PC-9 (cell line): Measurements from ENCODE around the gene SEC24C. TPM values are rescaled to one million over a fixed set of nuclear protein-coding genes. Genes with fewer than 3 reads are reported as not detected.
"Not testable (repeated sequence)": the region's sequence is repeated elsewhere in the genome, so short reads cannot be mapped to it uniquely, and the experiment has no call there.

Experiments used
- BruUV-seq: library from RNA; stranded (reverse); fragments of 400-500 nt; replicated peaks from 2 replicates; lab custom pipeline; 2021; lab: Mats Ljungman, UMichigan
- CTCF ChIA-PET: fragments of 300-600 bp; sonication (Branson Sonifier 250); formaldehyde crosslinking; loops from one replicate; lab custom pipeline; 2022; ENCODE audit warnings: antibody characterized with exemption; lab: Charles Lee
- POLR2A ChIA-PET: fragments of 300-600 bp; sonication (Branson Sonifier 250); formaldehyde crosslinking; loops from one replicate; lab custom pipeline; 2022; ENCODE audit warnings: antibody characterized with exemption; ENCODE audit not compliant: unreplicated experiment; lab: Charles Lee
- DNase-seq, 2 experiments: peaks; one replicate each; pipeline versions ENCODE4 v3.0.0 to v3.0.0-alpha.2; 2015 to 2022; ENCODE audit warnings: mixed read lengths in 1 of 2
- H2AFZ ChIP-seq: fragments of 200-600 bp; sonication (generic); 2 replicates; pipeline ENCODE4 v1.8.1; 2017; ENCODE audit warnings: antibody characterized with exemption
- H3F3A ChIP-seq: fragments of 200-600 bp; sonication (generic); 2 replicates; pipeline ENCODE4 v1.8.1; 2017; ENCODE audit warnings: antibody characterized with exemption, mild to moderate bottlenecking, low read depth; ENCODE audit not compliant: insufficient read depth
- H3K27ac ChIP-seq: fragments of 200-600 bp; sonication (generic); 2 replicates; pipeline ENCODE4 v1.6.1; 2016; ENCODE audit warnings: mixed run types
- H3K27me3 ChIP-seq: fragments of 200-600 bp; sonication (generic); 2 replicates; pipeline ENCODE4 v1.6.1; 2016; ENCODE audit warnings: low read depth, mixed run types; ENCODE audit not compliant: insufficient read depth
- H3K36me3 ChIP-seq: fragments of 200-600 bp; sonication (generic); 2 replicates; pipeline ENCODE4 v1.6.1; 2016; ENCODE audit warnings: low read depth, mixed run types
- H3K4me1 ChIP-seq: fragments of 200-600 bp; sonication (generic); replicated peaks from 2 replicates; pipeline ENCODE4 v1.6.1; 2016; ENCODE audit warnings: mixed run types; ENCODE audit not compliant: insufficient read depth
- H3K4me2 ChIP-seq: fragments of 200-600 bp; sonication (generic); 2 replicates; pipeline ENCODE4 v1.6.1; 2017; ENCODE audit warnings: mixed run types
- H3K4me3 ChIP-seq: fragments of 200-600 bp; sonication (generic); 2 replicates; pipeline ENCODE4 v1.6.1; 2016; ENCODE audit warnings: mixed run types
- H3K79me2 ChIP-seq: fragments of 200-600 bp; sonication (generic); 2 replicates; pipeline ENCODE4 v1.6.1; 2017; ENCODE audit warnings: low read depth, mixed run types
- H3K9me2 ChIP-seq: fragments of 200-600 bp; sonication (generic); 2 replicates; pipeline ENCODE4 v1.8.1; 2017; ENCODE audit warnings: mild to moderate bottlenecking; ENCODE audit not compliant: insufficient read depth
- H3K9me3 ChIP-seq: fragments of 200-600 bp; sonication (generic); 2 replicates; pipeline ENCODE4 v1.8.1; 2016; ENCODE audit warnings: low read depth; ENCODE audit not compliant: insufficient read depth
- H4K20me1 ChIP-seq: fragments of 200-600 bp; sonication (generic); 2 replicates; pipeline ENCODE4 v1.8.1; 2017; ENCODE audit not compliant: insufficient read depth
- CTCF ChIP-seq: fragments of 200-600 bp; sonication (generic); conservative IDR thresholded peaks from 2 replicates; pipeline ENCODE4 v1.6.1; 2017; ENCODE audit warnings: mixed run types, antibody characterized with exemption, mild to moderate bottlenecking, moderate library complexity
- EZH2 ChIP-seq: fragments of 200-600 bp; sonication (generic); IDR thresholded peaks from 2 replicates; pipeline ENCODE4 v1.8.0; 2017; ENCODE audit warnings: antibody characterized with exemption, low read depth
- intact Hi-C: fragments of 100-400 bp; cut with micrococcal nuclease; formaldehyde crosslinking; loops from one replicate; pipeline ENCODE4 v1.10.0; 2022; ENCODE audit not compliant: unreplicated experiment
- total RNA-seq: library from RNA; stranded (reverse); gene quantifications from 2 replicates; pipeline ENCODE4 v1.2.3, GENCODE V29; 2021

The SEC24C gene
- total RNA-seq, 1 experiment from 2014 or later = 105 TPM

GRCh38 chr10:73791871-73792400 lies 47.8 kb downstream of the SEC24C start:
- BruUV-seq = no TSS peak
- H3K36me3 ChIP-seq = 0 out of 2 replicates have a peak, but pooled peaks cover 8% of the 10 kb centered on the region

GRCh38 chr10:73793456-73793855 lies 49.3 kb downstream of the SEC24C start:
- peaks cover 18% of the 10 kb centered on the region; the same call in 1 of the 2 replicates for H3K36me3 ChIP-seq
- ChIA-PET CTCF (no interaction called here), POLR2A (no interaction called here)
- 0 out of 2 replicates have a peak, but pooled peaks cover 2% of the 10 kb centered on the region for H3K79me2 ChIP-seq
- no peaks in the 10 kb centered on the region for H3K4me1 ChIP-seq
- H3F3A ChIP-seq = no peaks in the 10 kb centered on the region
- intact Hi-C loops = no loop called here
- TF ChIP-seq EZH2 (no peak), CTCF (no peak)
- H3K9me3 ChIP-seq = no peaks in the 10 kb centered on the region
- no peak overlapping the region for H3K27ac ChIP-seq
- no peak overlapping the region for H3K4me3 ChIP-seq
- no peaks in the 10 kb centered on the region for H3K27me3 ChIP-seq
- BruUV-seq = no TSS peak
- no peak overlapping the region for H2AFZ ChIP-seq
- DNase-seq = no peak
- H3K9me2 ChIP-seq = no peaks in the 10 kb centered on the region
- no peaks in the 10 kb centered on the region for H4K20me1 ChIP-seq
- H3K4me2 ChIP-seq = no peak overlapping the region

More at GRCh38 chr10:73791871-73792400, 47.8 kb downstream of the SEC24C start:
- Histone ChIP-seq H3K79me2 (peaks cover 17% of the 10 kb centered on the region), H3K4me3 (no peak overlapping the region), H3F3A (no peaks in the 10 kb centered on the region), H3K27ac (no peak overlapping the region), H3K27me3 (no peaks in the 10 kb centered on the region), H3K4me2 (no peak overlapping the region), H3K9me3 (no peaks in the 10 kb centered on the region), H2AFZ (no peak overlapping the region), H3K9me2 (no peaks in the 10 kb centered on the region), H3K4me1 (peaks cover 4% of the 10 kb centered on the region), H4K20me1 (peaks cover 9% of the 10 kb centered on the region; the same call in 1 of the 2 replicates)
- DNase-seq = no peak
- CTCF ChIA-PET = no interaction called here
- no peak for TF ChIP-seq CTCF
- no peak for TF ChIP-seq EZH2
- intact Hi-C loops = no loop called here
- POLR2A ChIA-PET = no interaction called here

GRCh38 chr10:73795491-73795890 lies 51.3 kb downstream of the SEC24C start:
- H3K4me1 ChIP-seq, H3K79me2 ChIP-seq, BruUV-seq, H3K27me3 ChIP-seq, H3K4me3 ChIP-seq, intact Hi-C loops, H3K27ac ChIP-seq, H3K4me2 ChIP-seq, H3K9me3 ChIP-seq, DNase-seq, H4K20me1 ChIP-seq, H2AFZ ChIP-seq, H3F3A ChIP-seq, H3K9me2 ChIP-seq: not testable (repeated sequence)
- ChIA-PET POLR2A (interaction anchor here (0.6 kb wide), 2 partner anchors 15 to 18 kb away, joined by 3 to 20 read pairs; no protein-coding TSS in a partner anchor), CTCF (interaction anchor here (0.6 kb wide), 1 partner anchor 49 kb away, joined by 4 read pairs; no protein-coding TSS in a partner anchor)
- H3K36me3 ChIP-seq = peaks cover 15% of the 10 kb centered on the region; the same call in 1 of the 2 replicates

GRCh38 chr10:73796035-73796434 lies 51.9 kb downstream of the SEC24C start:
- ChIA-PET CTCF (interaction anchor here (0.6 kb wide), 1 partner anchor 49 kb away, joined by 4 read pairs; no protein-coding TSS in a partner anchor), POLR2A (interaction anchor here (0.6 kb wide), 2 partner anchors 14 to 18 kb away, joined by 3 to 20 read pairs; no protein-coding TSS in a partner anchor)
- H3K9me2 ChIP-seq, H4K20me1 ChIP-seq, H3K9me3 ChIP-seq, H3K79me2 ChIP-seq, H3K4me1 ChIP-seq, H3F3A ChIP-seq, intact Hi-C loops, DNase-seq, H3K4me3 ChIP-seq, H2AFZ ChIP-seq, H3K4me2 ChIP-seq, H3K27ac ChIP-seq, BruUV-seq, H3K27me3 ChIP-seq: not testable (repeated sequence)
- H3K36me3 ChIP-seq = peaks cover 15% of the 10 kb centered on the region; the same call in 1 of the 2 replicates
